Epithelial cell of esophagus (primary cell): Measurements from ENCODE around the gene GPR34.
A peak's percentile ranks its signal among the peaks of the same experiment; 100 is the strongest.

Experiments
- DNase-seq: peaks from one replicate; pipeline ENCODE4 v3.0.0; 2010; ENCODE audit warnings: low read depth
- H3K4me3 ChIP-seq: 2 replicates; pipeline ENCODE4 v1.5.1; 2011; ENCODE audit warnings: mild to moderate bottlenecking, low read length, control low read depth
- TF ChIP-seq, protein P1 (sequence below): IDR thresholded peaks from 2 replicates; pipeline ENCODE4 v1.5.1; 2011; ENCODE audit warnings: low read depth, mild to moderate bottlenecking, low read length, control low read depth, inconsistent platforms; ENCODE audit not compliant: insufficient read depth; ENCODE audit errors: missing control alignments

Gene GPR34

GRCh38 chrX:41722214-41722613 is 33.4 kb downstream of the GPR34 start:
- no peak for DNase-seq
- TF ChIP-seq, protein P1, sequence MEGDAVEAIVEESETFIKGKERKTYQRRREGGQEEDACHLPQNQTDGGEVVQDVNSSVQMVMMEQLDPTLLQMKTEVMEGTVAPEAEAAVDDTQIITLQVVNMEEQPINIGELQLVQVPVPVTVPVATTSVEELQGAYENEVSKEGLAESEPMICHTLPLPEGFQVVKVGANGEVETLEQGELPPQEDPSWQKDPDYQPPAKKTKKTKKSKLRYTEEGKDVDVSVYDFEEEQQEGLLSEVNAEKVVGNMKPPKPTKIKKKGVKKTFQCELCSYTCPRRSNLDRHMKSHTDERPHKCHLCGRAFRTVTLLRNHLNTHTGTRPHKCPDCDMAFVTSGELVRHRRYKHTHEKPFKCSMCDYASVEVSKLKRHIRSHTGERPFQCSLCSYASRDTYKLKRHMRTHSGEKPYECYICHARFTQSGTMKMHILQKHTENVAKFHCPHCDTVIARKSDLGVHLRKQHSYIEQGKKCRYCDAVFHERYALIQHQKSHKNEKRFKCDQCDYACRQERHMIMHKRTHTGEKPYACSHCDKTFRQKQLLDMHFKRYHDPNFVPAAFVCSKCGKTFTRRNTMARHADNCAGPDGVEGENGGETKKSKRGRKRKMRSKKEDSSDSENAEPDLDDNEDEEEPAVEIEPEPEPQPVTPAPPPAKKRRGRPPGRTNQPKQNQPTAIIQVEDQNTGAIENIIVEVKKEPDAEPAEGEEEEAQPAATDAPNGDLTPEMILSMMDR, result no peak
- no peak overlapping the region for H3K4me3 ChIP-seq

- H3K4me3 ChIP-seq, result no peak overlapping the region
- TF ChIP-seq, protein P1, result no peak
- DNase-seq, result peak; percentile 0
Measured at GRCh38 chrX:41722816-41723618, 34.2 kb downstream of the GPR34 start.

DNA sequence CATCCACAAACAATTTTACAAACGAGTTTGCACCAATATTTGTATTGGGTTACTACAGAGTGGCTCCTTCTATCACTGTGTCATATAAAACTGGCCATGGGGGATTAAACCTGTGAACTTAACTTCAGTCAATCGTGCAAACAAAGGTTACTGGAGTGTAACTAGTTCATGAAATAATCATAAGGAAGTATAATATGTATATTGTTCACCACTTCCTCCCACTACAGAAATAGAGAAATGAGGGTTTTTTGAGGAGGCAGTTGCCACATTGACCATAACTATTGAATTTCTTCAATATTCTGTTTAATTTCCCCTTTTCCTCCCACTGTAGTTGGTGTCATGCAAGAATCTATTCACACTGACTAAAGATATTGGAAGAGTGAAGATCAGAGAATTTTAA is 35.1 kb downstream of the GPR34 start, which contains the start of gene GPR82:
GPR82 (plus strand) TSS at position 356 of the 400 bp plus-strand sequence. CDS start 2,846 bp downstream, outside the sequence.
- no peak within 1 kb of the TSS for H3K4me3 ChIP-seq
- TF ChIP-seq, protein P1, result no peak
- DNase-seq, result no peak

DNA sequence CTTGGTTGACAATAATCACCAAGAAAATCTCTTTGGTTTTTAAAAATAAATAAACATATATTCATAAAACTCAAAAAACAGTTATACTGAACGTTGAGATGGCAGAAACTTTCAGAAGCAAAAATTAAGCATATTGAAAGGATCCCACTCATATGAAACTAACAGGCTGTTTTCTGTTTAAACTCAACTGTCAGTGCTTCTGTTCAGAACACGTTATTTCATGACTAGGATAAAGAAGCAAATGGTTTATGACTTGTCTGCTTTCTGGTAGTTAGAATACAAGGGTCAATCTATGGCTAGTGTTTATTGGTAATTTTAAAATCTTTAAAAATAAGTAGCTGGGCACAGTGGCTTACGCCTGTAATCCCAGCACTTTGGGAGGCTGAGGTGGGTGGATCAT is 39.4 kb downstream of the GPR34 start:
- TF ChIP-seq, protein P1, result no peak
- DNase-seq, result no peak
- H3K4me3 ChIP-seq, result no peak overlapping the region

GRCh38 chrX:41730081-41730480 is 41.3 kb downstream of the GPR34 start:
- DNase-seq, result no peak
- TF ChIP-seq, protein P1, result no peak

GRCh38 chrX:41732260-41732659 is 43.5 kb downstream of the GPR34 start:
- TF ChIP-seq, protein P1, result no peak
- no peak overlapping the region for H3K4me3 ChIP-seq
- DNase-seq, result no peak

More at GRCh38 chrX:41730081-41730480, 41.3 kb downstream of the GPR34 start:
- H3K4me3 ChIP-seq, result no peak overlapping the region

- TF ChIP-seq, protein P1, result no peak
- DNase-seq, result peak; percentile 1
- H3K4me3 ChIP-seq, result no peak overlapping the region
Measured at GRCh38 chrX:41733939-41734338, 45.2 kb downstream of the GPR34 start.
